OCI-LY3 (cell line): ENCODE results near the gene ILF2.

Experiments
- CTCF ChIP-seq: fragments of 200-600, 300-600 bp; sonication (generic); IDR thresholded peaks from 2 replicates; pipeline ENCODE4 v1.5.1; 2014; ENCODE audit warnings: antibody characterized with exemption, low read length, low read depth
- EZH2phosphoT487 ChIP-seq: fragments of 200-600 bp; shearing (Covaris generic); IDR thresholded peaks from 2 replicates; pipeline ENCODE4 v1.6.1; 2018; ENCODE audit warnings: antibody characterized with exemption, mixed run types, low read depth

- TF ChIP-seq CTCF (no peak), EZH2phosphoT487 (no peak)
These were observed 7.9 kb upstream of the ILF2 start, which contains the start of gene NPR1 for GRCh38 chr1:153678519-153679336.
